WTC11 (cell line): ENCODE measurements around the gene EDAR. TPM values are rescaled to one million over a fixed set of nuclear protein-coding genes. Genes with fewer than 3 reads are reported as not detected.

Experiments used
- ATAC-seq: fragments of 200-7000 bp; cut with Tn5 transposase; 2 replicates; pipeline ENCODE4 v1.10.0; 2021; ENCODE audit warnings: mild to moderate bottlenecking, moderate library complexity
- CTCF ChIA-PET: fragments of 300-600 bp; sonication (Branson Sonifier 250); formaldehyde crosslinking; loops from one replicate; lab custom pipeline; 2021; ENCODE audit warnings: antibody characterized with exemption; lab: Charles Lee
- POLR2A ChIA-PET: fragments of 350-600 bp; sonication (Branson Sonifier 250); formaldehyde crosslinking; loops from one replicate; lab custom pipeline; 2021; ENCODE audit warnings: antibody characterized with exemption; lab: Charles Lee
- DNase-seq: peaks from one replicate; pipeline ENCODE4 v3.0.0; 2021; ENCODE audit warnings: low spot score
- H3K27ac Mint-ChIP-seq: 2 replicates; pipeline ENCODE4 v1.8.0; 2021; ENCODE audit warnings: mixed read lengths
- H3K27me3 Mint-ChIP-seq: 2 replicates; pipeline ENCODE4 v1.8.0; 2021; ENCODE audit warnings: low read depth, mild to moderate bottlenecking, moderate library complexity, mixed read lengths
- H3K36me3 Mint-ChIP-seq: 2 replicates; pipeline ENCODE4 v1.8.0; 2021; ENCODE audit warnings: mixed read lengths
- H3K4me1 Mint-ChIP-seq: 2 replicates; pipeline ENCODE4 v1.8.0; 2022; ENCODE audit warnings: mixed read lengths
- H3K4me3 Mint-ChIP-seq: 2 replicates; pipeline ENCODE4 v1.8.0; 2021; ENCODE audit warnings: mild to moderate bottlenecking, moderate library complexity, mixed read lengths
- H3K9me3 Mint-ChIP-seq: 2 replicates; pipeline ENCODE4 v1.8.0; 2021; ENCODE audit warnings: mixed read lengths
- AFF4 ChIP-seq: sonication (generic); formaldehyde crosslinking; IDR thresholded peaks from 2 replicates; pipeline ENCODE4 v1.8.1; 2023; ENCODE audit warnings: mild to moderate bottlenecking, missing genetic modification reagents, borderline replicate concordance
- ARID4B ChIP-seq: sonication (generic); formaldehyde crosslinking; IDR thresholded peaks from 2 replicates; pipeline ENCODE4 v1.8.0; 2023; ENCODE audit warnings: missing genetic modification reagents, mild to moderate bottlenecking, borderline replicate concordance
- CREB1 ChIP-seq: sonication (generic); formaldehyde crosslinking; IDR thresholded peaks from 2 replicates; pipeline ENCODE4 v1.8.0; 2023; ENCODE audit warnings: mild to moderate bottlenecking, missing genetic modification reagents
- ESRRA ChIP-seq: sonication (generic); formaldehyde crosslinking; IDR thresholded peaks from 2 replicates; pipeline ENCODE4 v1.8.1; 2022; ENCODE audit warnings: mild to moderate bottlenecking, missing genetic modification reagents, borderline replicate concordance
- ETV6 ChIP-seq: sonication (generic); formaldehyde crosslinking; IDR thresholded peaks from 2 replicates; pipeline ENCODE4 v1.8.1; 2022; ENCODE audit warnings: mild to moderate bottlenecking, missing genetic modification reagents
- FOXK1 ChIP-seq: sonication (generic); formaldehyde crosslinking; IDR thresholded peaks from 2 replicates; pipeline ENCODE4 v1.8.0; 2022; ENCODE audit warnings: mild to moderate bottlenecking, moderate library complexity, missing genetic modification reagents
- GRHL2 ChIP-seq: fragments of 250-450 bp; sonication (Bioruptor Pico); IDR thresholded peaks from 2 replicates; pipeline ENCODE4 v1.8.0; 2022; ENCODE audit warnings: mild to moderate bottlenecking, moderate library complexity; ENCODE audit not compliant: insufficient replicate concordance, severe bottlenecking
- GTF2I ChIP-seq: fragments of 250-450 bp; sonication (Bioruptor Pico); conservative IDR thresholded peaks from 2 replicates; pipeline ENCODE4 v1.4.0; 2021; ENCODE audit warnings: mild to moderate bottlenecking
- JAZF1 ChIP-seq: fragments of 250-450 bp; sonication (Bioruptor Pico); IDR thresholded peaks from 2 replicates; pipeline ENCODE4 v1.9.0; 2021; ENCODE audit warnings: moderate library complexity, mild to moderate bottlenecking, inconsistent platforms
- MYBL2 ChIP-seq: sonication (generic); formaldehyde crosslinking; IDR thresholded peaks from 2 replicates; pipeline ENCODE4 v1.8.1; 2023; ENCODE audit warnings: mild to moderate bottlenecking, moderate library complexity, missing genetic modification reagents
- NFYB ChIP-seq: sonication (generic); formaldehyde crosslinking; conservative IDR thresholded peaks from 2 replicates; pipeline ENCODE4 v1.8.0; 2022; ENCODE audit warnings: low read depth, missing genetic modification reagents
- OVOL2 ChIP-seq: fragments of 250-450 bp; sonication (Bioruptor Pico); IDR thresholded peaks from 2 replicates; pipeline ENCODE4 v1.9.0; 2021; ENCODE audit warnings: mild to moderate bottlenecking, borderline replicate concordance
- RORB ChIP-seq: fragments of 250-450 bp; sonication (Bioruptor Pico); IDR thresholded peaks from 2 replicates; pipeline ENCODE4 v1.9.0; 2021; ENCODE audit warnings: mild to moderate bottlenecking
- TEAD4 ChIP-seq: sonication (generic); formaldehyde crosslinking; IDR thresholded peaks from 2 replicates; pipeline ENCODE4 v1.8.0; 2022; ENCODE audit warnings: mild to moderate bottlenecking, missing genetic modification reagents
- ZBTB21 ChIP-seq: sonication (generic); formaldehyde crosslinking; IDR thresholded peaks from 2 replicates; pipeline ENCODE4 v1.8.1; 2023; ENCODE audit warnings: mild to moderate bottlenecking, missing genetic modification reagents, borderline replicate concordance
- ZBTB43 ChIP-seq: sonication (generic); formaldehyde crosslinking; IDR thresholded peaks from 2 replicates; pipeline ENCODE4 v1.8.1; 2023; ENCODE audit warnings: mild to moderate bottlenecking, missing genetic modification reagents
- ZNF121 ChIP-seq: sonication (generic); formaldehyde crosslinking; IDR thresholded peaks from 2 replicates; pipeline ENCODE4 v1.8.0; 2023; ENCODE audit warnings: missing genetic modification reagents
- ZNF317 ChIP-seq: sonication (generic); formaldehyde crosslinking; IDR thresholded peaks from 2 replicates; pipeline ENCODE4 v1.8.1; 2023; ENCODE audit warnings: low read depth, mild to moderate bottlenecking, moderate library complexity, missing genetic modification reagents, borderline replicate concordance
- ZNF532 ChIP-seq: fragments of 250-450 bp; sonication (Bioruptor Pico); IDR thresholded peaks from 2 replicates; pipeline ENCODE4 v1.9.0; 2021; ENCODE audit warnings: mild to moderate bottlenecking, borderline replicate concordance
- total RNA-seq: library from RNA; stranded (reverse); gene quantifications from 3 replicates; pipeline ENCODE4 v1.2.3, GENCODE V29; 2021
- TF ChIP-seq, protein P1 (sequence below): fragments of 200-600 bp; IDR thresholded peaks from 2 replicates; pipeline ENCODE4 v1.8.0; 2022; ENCODE audit warnings: antibody characterized with exemption

EDAR gene
- total RNA-seq, 1 experiment from 2014 or later, result not detected

- H3K9me3 Mint-ChIP-seq, result no peaks in the 10 kb centered on the region
- CTCF ChIA-PET, result no interaction called here
- no peak for TF ChIP-seq ZBTB21 (CRISPR knock-in tag)
- no peak for TF ChIP-seq ETV6
- TF ChIP-seq ZBTB43, result no peak
- TF ChIP-seq ARID4B, result no peak
- no peak for TF ChIP-seq GRHL2 (CRISPR knock-in tag)
- no peak for TF ChIP-seq RORB (CRISPR knock-in tag)
- TF ChIP-seq FOXK1 (CRISPR knock-in tag), result no peak
- TF ChIP-seq ZNF121 (CRISPR knock-in tag), result no peak
- no peak for TF ChIP-seq NFYB
- no peak for TF ChIP-seq AFF4
- no peak for TF ChIP-seq ZNF317
- TF ChIP-seq MYBL2 (CRISPR knock-in tag), result no peak
- TF ChIP-seq ZNF532 (CRISPR knock-in tag), result no peak
- TF ChIP-seq, protein P1, sequence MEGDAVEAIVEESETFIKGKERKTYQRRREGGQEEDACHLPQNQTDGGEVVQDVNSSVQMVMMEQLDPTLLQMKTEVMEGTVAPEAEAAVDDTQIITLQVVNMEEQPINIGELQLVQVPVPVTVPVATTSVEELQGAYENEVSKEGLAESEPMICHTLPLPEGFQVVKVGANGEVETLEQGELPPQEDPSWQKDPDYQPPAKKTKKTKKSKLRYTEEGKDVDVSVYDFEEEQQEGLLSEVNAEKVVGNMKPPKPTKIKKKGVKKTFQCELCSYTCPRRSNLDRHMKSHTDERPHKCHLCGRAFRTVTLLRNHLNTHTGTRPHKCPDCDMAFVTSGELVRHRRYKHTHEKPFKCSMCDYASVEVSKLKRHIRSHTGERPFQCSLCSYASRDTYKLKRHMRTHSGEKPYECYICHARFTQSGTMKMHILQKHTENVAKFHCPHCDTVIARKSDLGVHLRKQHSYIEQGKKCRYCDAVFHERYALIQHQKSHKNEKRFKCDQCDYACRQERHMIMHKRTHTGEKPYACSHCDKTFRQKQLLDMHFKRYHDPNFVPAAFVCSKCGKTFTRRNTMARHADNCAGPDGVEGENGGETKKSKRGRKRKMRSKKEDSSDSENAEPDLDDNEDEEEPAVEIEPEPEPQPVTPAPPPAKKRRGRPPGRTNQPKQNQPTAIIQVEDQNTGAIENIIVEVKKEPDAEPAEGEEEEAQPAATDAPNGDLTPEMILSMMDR, result no peak
- TF ChIP-seq TEAD4, result no peak
- no peak for TF ChIP-seq JAZF1 (CRISPR knock-in tag)
- TF ChIP-seq GTF2I (CRISPR knock-in tag), result no peak
- TF ChIP-seq OVOL2 (CRISPR knock-in tag), result no peak
- no peak for TF ChIP-seq ESRRA (CRISPR knock-in tag)
- no peak for TF ChIP-seq CREB1
- TF ChIP-seq, all 79 proteins: peak for 0
- no peaks in the 10 kb centered on the region for H3K36me3 Mint-ChIP-seq
- POLR2A ChIA-PET, result no interaction called here
- DNase-seq, result no peak
- H3K27me3 Mint-ChIP-seq, result no peaks in the 10 kb centered on the region; the same call in 1 of the 2 replicates
- H3K4me1 Mint-ChIP-seq, result peaks cover 33% of the 10 kb centered on the region
- ATAC-seq, result no peak
- no peak overlapping the region for H3K27ac Mint-ChIP-seq
- H3K4me3 Mint-ChIP-seq, result no peak overlapping the region
Measured at GRCh38 chr2:108938077-108938710, 50.8 kb downstream of the EDAR start.
